ENCODE data around the gene TLK2. TPM values are rescaled to one million over a fixed set of nuclear protein-coding genes. Genes with fewer than 3 reads are reported as not detected.

Gene TLK2
- total and polyA plus RNA-seq, 2 experiments from 2014 or later, result 19.6 to 56.1 TPM

GRCh38 chr17:62658136-62658920, 179.7 kb downstream of the TLK2 start (continued):
- TF ChIP-seq ZNF462 (CRISPR knock-in tag; IDR thresholded peaks at IDR 0.05) (no peak), EZH2 (IDR thresholded peaks at IDR 0.05; ENCODE audit: low read depth, unreplicated experiment) (no peak), ETS1 (IDR thresholded peaks at IDR 0.05) (no peak), CTCF (conservative IDR thresholded peaks at IDR 0.05; ENCODE audit: low read depth in 2 of 2) (no peak), JUNB (IDR thresholded peaks at IDR 0.05; ENCODE audit: unreplicated experiment) (no peak), CREB1 (CRISPR knock-in tag; IDR thresholded peaks at IDR 0.05; ENCODE audit: low read depth) (no peak), NANOG (IDR thresholded peaks at IDR 0.05; ENCODE audit: borderline replicate concordance) (no peak)
